Activated T-cell treated with anti-CD3 and anti-CD28 coated beads, Interleukin-2, amount 50 U/mL, for 24 hours (primary cell): ENCODE measurements around the gene FGFRL1.

Source experiments
- DNase-seq: peaks from one replicate; pipeline ENCODE4 v3.0.0-alpha.2; 2020
- H3K27ac Mint-ChIP-seq: 2 replicates; pipeline ENCODE4 v1.8.0; 2020; ENCODE audit warnings: mild to moderate bottlenecking, mixed read lengths
- H3K27me3 Mint-ChIP-seq: 2 replicates; pipeline ENCODE4 v1.8.0; 2020; ENCODE audit warnings: mixed read lengths
- H3K36me3 Mint-ChIP-seq: 2 replicates; pipeline ENCODE4 v1.8.0; 2020; ENCODE audit warnings: low read depth, mixed read lengths
- H3K4me1 Mint-ChIP-seq: 2 replicates; pipeline ENCODE4 v1.8.0; 2020; ENCODE audit warnings: low read depth, mixed read lengths
- H3K4me3 Mint-ChIP-seq: 2 replicates; pipeline ENCODE4 v1.8.0; 2020; ENCODE audit warnings: mild to moderate bottlenecking, moderate library complexity, mixed read lengths
- H3K9me3 Mint-ChIP-seq: 2 replicates; pipeline ENCODE4 v1.8.0; 2020; ENCODE audit warnings: mixed read lengths

Gene FGFRL1

DNA sequence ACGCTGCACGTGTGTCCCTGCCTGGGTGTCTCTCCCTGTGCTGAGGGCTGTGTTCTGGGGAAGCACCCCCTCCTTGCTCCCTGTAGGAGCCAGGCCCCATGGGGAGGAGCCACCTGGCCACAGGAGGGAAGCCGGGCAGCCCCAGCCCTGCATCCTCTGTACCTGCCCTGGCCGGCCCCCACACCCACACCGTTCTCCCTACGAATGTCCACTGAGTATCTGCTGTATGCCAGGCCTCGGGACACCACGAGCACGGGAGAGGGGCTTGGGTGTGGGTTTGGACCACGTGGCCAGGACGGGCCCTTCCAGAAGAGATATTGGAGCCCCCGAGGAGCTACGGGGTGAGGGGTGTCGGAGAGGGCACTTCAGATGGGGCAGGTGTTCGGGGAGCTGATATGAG is 6.3 kb downstream of the FGFRL1 start:
- H3K4me1 Mint-ChIP-seq: no peaks in the 10 kb centered on the region
- peaks cover 7% of the 10 kb centered on the region for H3K36me3 Mint-ChIP-seq
- no peak overlapping the region for H3K4me3 Mint-ChIP-seq
- H3K27me3 Mint-ChIP-seq: no peaks in the 10 kb centered on the region
- DNase-seq: no peak
- H3K27ac Mint-ChIP-seq: no peak overlapping the region
- no peaks in the 10 kb centered on the region for H3K9me3 Mint-ChIP-seq

DNA sequence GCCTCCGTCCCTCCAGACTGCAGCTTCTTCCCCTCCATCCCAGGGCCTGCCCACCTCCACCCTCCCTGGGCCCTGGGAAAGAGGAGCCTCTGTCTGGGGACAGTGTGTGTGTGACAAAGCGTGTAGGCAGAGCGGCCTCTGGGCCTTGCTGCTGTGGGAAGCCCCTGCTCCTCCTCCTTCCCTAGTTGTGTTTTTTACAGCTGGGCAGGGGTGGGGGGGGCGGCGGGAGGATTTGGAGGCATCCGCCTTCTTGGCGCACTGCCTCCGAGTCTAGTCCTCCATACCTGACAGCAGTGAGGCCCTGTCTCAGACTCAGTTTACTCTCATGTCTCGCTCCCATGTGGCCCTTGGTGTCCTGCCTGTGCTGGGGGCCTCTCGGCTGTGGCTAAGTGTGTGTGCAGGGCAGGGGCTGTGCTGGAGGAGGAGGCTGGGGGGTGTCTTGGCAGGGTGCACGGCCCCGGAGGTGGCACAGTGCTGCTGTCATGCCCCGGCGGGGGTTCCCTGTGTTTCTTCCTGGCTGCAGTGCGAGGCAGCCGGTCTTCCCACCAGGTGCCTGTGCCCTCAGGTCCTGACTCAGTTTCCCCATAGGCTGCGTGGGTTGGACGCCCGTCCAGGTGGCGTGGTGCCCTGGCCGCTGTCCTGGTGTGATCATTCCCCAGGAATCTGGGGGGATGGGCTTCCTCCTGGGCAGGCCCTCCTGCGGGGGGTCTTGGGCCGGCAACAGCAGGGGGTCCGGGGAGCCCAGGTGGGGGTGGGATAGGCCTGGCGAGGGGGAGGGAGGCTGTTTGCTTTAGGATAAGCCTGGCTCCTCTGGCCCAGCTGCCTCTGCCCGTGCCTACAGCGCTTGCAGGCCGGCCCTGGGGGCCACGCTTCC is 7.0 kb downstream of the FGFRL1 start:
- DNase-seq: no peak
- Mint-ChIP-seq H3K4me3 (no peak overlapping the region), H3K36me3 (peaks cover 7% of the 10 kb centered on the region), H3K4me1 (no peaks in the 10 kb centered on the region), H3K9me3 (no peaks in the 10 kb centered on the region), H3K27me3 (no peaks in the 10 kb centered on the region), H3K27ac (no peak overlapping the region)

DNA sequence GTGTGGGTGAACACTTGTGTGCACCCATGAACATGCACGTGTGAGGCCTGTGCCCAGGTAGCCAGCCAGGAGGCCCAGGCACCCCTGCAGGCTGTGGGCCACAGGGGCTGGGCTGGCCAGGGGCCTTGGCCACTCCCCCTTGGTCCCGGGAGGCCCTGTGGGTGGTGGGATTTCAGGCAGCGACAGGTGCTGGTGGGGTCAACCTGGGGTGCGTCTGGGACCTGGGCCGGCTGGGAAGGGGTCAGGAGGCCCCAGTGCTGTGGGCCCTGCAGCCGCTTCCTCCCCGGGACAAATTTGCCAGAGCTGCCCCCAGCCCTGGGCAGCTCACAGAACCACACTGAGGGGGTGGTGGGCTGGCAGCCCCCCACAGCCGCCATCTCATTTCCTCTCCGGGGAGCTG is 7.9 kb downstream of the FGFRL1 start:
- Mint-ChIP-seq H3K36me3 (peaks cover 5% of the 10 kb centered on the region), H3K27ac (no peak overlapping the region), H3K4me1 (no peaks in the 10 kb centered on the region), H3K9me3 (no peaks in the 10 kb centered on the region), H3K27me3 (no peaks in the 10 kb centered on the region), H3K4me3 (no peak overlapping the region)
- DNase-seq: no peak

DNA sequence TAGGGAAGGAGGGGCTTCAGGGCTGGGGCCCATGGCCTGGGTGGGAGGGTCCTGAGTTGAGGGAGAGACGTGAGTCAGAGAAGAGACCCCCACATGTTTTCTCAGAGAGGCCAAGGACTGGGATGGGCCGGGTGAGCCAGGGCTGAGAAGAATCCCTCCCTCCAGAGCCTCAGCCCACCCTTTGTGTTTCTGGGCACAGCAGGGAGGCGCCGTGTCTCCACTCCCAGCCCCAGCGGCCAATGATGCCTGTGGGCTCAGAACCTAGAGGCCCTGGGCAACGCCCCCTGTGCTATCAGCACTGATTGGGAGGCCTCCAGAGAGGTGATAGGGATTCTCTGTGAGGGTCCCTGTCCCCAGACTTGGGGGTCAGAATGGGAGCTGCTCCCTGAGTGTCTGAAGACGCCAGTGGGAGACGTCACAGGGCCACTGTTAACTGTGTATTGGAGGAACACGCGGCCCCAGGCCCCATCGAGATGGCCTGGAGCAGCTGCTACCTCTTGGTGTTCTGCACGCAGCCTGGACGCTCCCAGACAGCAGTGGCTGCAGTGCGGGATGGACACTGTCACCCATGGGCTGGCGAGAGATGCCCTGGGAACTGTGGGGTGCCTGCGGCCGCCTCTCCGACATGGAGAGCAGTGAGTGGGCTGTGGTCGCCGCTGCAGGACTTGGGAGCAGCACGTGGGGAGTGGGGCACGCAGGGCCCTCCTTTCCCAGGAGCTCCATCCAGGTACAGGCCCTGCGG is 8.5 kb downstream of the FGFRL1 start:
- H3K36me3 Mint-ChIP-seq: peaks cover 7% of the 10 kb centered on the region
- H3K4me1 Mint-ChIP-seq: no peaks in the 10 kb centered on the region
- H3K27me3 Mint-ChIP-seq: no peaks in the 10 kb centered on the region
- no peaks in the 10 kb centered on the region for H3K9me3 Mint-ChIP-seq
- H3K4me3 Mint-ChIP-seq: no peak overlapping the region
- H3K27ac Mint-ChIP-seq: no peak overlapping the region
- DNase-seq: no peak

DNA sequence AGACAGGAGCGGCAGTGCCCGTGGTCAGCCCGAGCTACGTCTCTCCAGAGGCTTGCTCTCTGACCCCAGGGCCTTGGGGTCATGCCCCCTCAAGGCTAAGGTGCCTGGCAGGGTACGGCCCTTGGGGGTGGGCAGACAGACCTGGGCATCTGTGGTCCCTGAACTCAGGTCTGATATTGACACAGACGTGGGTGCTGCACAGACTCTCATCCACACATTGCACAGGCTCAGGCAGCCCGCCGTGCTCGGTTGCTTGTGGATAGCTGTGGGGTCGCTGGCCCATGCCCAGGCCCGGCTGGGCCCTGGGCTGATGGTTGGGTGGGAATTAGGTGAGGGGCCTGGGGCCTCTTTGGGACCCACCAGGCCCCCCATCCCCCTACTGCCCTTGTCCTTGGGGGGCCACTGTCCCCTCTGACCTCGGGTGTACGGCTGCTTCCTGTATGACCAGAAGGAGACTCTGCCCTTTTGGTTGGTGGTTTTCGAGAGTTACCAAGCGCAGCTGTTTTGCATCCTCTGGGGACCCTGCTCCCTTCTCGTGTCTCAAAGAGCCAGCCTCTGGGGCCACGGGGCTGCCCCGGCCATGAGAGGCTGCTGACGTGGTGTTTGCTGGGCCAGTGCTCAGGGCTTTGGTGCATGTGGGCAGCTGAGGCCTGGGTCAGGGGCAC is 10.1 kb downstream of the FGFRL1 start:
- no peak overlapping the region for H3K4me3 Mint-ChIP-seq
- DNase-seq: no peak
- H3K27me3 Mint-ChIP-seq: no peaks in the 10 kb centered on the region
- peaks cover 7% of the 10 kb centered on the region for H3K4me1 Mint-ChIP-seq
- no peak overlapping the region for H3K27ac Mint-ChIP-seq
- no peaks in the 10 kb centered on the region for H3K9me3 Mint-ChIP-seq
- H3K36me3 Mint-ChIP-seq: peaks cover 20% of the 10 kb centered on the region

DNA sequence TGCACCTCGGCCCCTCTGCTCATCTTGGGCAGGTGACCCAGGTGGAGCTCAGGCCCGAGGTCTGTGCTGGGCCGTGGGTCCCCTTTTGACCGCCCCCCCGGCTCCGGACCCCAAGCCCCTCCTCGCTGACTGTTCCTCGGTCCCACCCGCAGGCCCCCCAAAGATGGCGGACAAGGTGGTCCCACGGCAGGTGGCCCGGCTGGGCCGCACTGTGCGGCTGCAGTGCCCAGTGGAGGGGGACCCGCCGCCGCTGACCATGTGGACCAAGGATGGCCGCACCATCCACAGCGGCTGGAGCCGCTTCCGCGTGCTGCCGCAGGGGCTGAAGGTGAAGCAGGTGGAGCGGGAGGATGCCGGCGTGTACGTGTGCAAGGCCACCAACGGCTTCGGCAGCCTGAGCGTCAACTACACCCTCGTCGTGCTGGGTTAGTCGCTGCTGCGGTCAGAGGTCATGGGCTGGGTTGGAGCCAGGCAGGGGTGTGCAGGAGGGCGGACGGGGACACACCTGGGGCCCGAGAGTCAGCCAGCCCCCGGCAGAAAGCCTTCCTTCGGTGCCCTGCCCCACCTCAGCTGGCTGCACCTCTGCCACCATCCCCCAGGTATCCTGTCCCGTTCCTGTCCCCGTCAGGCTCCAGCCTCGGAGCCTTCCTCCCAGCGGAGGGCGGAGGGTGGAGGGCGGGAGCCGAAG is 10.8 kb downstream of the FGFRL1 start:
- H3K4me1 Mint-ChIP-seq: peaks cover 7% of the 10 kb centered on the region
- peaks cover 20% of the 10 kb centered on the region for H3K36me3 Mint-ChIP-seq
- no peak overlapping the region for H3K4me3 Mint-ChIP-seq
- no peak overlapping the region for H3K27ac Mint-ChIP-seq
- H3K27me3 Mint-ChIP-seq: no peaks in the 10 kb centered on the region
- DNase-seq: no peak
- no peaks in the 10 kb centered on the region for H3K9me3 Mint-ChIP-seq

DNA sequence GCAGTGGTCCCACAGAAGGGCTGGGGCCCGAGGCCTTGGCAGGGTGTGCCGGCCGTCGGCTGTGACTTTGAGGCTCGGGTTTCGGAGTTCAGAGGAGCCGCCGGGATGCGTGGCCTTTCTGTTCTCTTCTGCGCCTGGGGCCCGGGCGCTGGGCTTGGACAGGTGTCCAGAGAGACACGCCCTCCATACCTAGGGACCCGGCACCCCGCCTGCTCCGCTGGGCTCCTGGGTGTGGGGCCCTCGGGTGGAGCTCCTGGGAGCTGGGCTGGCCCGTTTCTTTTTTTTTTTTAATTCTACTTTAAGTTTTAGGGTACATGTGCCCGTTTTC is 11.3 kb downstream of the FGFRL1 start:
- H3K4me1 Mint-ChIP-seq: peaks cover 7% of the 10 kb centered on the region

DNA sequence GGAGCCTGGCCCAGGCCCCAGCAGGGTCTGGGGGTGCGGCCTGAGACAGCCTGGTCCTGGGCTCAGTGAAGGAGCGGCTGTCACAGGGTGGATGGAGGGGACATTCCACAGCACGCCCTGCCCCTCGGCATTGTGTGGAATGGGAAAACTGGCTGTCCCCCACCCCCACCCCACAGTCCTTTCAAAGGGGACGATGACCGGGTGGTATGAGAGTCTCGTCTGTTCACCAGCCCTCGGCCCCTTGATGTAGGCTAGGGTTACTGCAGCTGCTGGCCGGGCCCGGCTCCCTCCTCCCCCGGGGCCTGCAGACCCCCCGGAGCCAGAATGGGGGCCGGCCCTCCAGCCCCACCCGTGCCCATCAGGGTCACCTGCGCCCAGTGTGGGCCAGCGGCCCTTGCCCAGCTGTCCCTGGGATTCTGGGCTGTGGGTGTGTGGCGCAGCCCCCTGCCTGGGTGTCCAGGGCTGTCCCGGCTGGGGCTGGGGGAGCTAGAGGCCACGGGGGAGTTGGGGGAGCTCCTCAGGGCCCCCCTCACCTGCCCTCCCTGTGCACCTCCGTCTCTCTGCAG is 11.7 kb downstream of the FGFRL1 start:
- Mint-ChIP-seq H3K4me3 (no peak overlapping the region), H3K27me3 (no peaks in the 10 kb centered on the region), H3K9me3 (no peaks in the 10 kb centered on the region), H3K4me1 (peaks cover 7% of the 10 kb centered on the region), H3K27ac (no peak overlapping the region), H3K36me3 (peaks cover 20% of the 10 kb centered on the region)
- DNase-seq: no peak

More for the DNA sequence above, 11.3 kb downstream of the FGFRL1 start:
- Mint-ChIP-seq H3K27me3 (no peaks in the 10 kb centered on the region), H3K9me3 (no peaks in the 10 kb centered on the region), H3K36me3 (peaks cover 20% of the 10 kb centered on the region), H3K4me3 (no peak overlapping the region), H3K27ac (no peak overlapping the region)
- DNase-seq: no peak

DNA sequence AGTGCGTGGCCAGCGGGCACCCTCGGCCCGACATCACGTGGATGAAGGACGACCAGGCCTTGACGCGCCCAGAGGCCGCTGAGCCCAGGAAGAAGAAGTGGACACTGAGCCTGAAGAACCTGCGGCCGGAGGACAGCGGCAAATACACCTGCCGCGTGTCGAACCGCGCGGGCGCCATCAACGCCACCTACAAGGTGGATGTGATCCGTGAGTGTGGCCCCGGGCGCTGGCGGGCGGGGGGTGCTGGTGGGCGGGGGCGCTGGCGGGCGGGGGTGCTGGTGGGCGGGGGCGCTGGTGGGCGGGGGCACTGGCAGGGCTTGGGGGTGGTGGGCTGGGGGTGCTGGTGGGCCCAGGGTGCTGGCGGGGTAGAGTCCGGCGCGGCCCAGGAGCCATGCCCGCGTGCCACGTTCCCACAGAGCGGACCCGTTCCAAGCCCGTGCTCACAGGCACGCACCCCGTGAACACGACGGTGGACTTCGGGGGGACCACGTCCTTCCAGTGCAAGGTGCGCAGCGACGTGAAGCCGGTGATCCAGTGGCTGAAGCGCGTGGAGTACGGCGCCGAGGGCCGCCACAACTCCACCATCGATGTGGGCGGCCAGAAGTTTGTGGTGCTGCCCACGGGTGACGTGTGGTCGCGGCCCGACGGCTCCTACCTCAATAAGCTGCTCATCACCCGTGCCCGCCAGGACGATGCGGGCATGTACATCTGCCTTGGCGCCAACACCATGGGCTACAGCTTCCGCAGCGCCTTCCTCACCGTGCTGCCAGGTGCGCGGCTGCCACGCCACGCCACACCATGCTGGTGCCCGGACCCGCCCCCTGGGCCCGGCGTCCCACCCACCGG is 12.7 kb downstream of the FGFRL1 start:
- no peak for DNase-seq
- Mint-ChIP-seq H3K27ac (no peak overlapping the region), H3K4me1 (peaks cover 7% of the 10 kb centered on the region), H3K36me3 (peaks cover 20% of the 10 kb centered on the region), H3K4me3 (no peak overlapping the region), H3K27me3 (no peaks in the 10 kb centered on the region), H3K9me3 (no peaks in the 10 kb centered on the region)

DNA sequence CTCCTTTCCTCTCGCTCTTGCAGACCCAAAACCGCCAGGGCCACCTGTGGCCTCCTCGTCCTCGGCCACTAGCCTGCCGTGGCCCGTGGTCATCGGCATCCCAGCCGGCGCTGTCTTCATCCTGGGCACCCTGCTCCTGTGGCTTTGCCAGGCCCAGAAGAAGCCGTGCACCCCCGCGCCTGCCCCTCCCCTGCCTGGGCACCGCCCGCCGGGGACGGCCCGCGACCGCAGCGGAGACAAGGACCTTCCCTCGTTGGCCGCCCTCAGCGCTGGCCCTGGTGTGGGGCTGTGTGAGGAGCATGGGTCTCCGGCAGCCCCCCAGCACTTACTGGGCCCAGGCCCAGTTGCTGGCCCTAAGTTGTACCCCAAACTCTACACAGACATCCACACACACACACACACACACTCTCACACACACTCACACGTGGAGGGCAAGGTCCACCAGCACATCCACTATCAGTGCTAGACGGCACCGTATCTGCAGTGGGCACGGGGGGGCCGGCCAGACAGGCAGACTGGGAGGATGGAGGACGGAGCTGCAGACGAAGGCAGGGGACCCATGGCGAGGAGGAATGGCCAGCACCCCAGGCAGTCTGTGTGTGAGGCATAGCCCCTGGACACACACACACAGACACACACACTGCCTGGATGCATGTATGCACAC is 13.6 kb downstream of the FGFRL1 start:
- Mint-ChIP-seq H3K27ac (no peak overlapping the region), H3K9me3 (no peaks in the 10 kb centered on the region)

DNA sequence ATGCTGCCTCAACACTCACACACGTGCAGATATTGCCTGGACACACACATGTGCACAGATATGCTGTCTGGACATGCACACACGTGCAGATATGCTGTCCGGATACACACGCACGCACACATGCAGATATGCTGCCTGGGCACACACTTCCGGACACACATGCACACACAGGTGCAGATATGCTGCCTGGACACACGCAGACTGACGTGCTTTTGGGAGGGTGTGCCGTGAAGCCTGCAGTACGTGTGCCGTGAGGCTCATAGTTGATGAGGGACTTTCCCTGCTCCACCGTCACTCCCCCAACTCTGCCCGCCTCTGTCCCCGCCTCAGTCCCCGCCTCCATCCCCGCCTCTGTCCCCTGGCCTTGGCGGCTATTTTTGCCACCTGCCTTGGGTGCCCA is 14.7 kb downstream of the FGFRL1 start:
- H3K27ac Mint-ChIP-seq: no peak overlapping the region
- peaks cover 7% of the 10 kb centered on the region for H3K4me1 Mint-ChIP-seq
- DNase-seq: peak; percentile 69
- H3K9me3 Mint-ChIP-seq: no peaks in the 10 kb centered on the region
- H3K36me3 Mint-ChIP-seq: peaks cover 20% of the 10 kb centered on the region
- H3K27me3 Mint-ChIP-seq: no peaks in the 10 kb centered on the region
- H3K4me3 Mint-ChIP-seq: no peak overlapping the region

More for the DNA sequence above, 13.6 kb downstream of the FGFRL1 start:
- no peaks in the 10 kb centered on the region for H3K27me3 Mint-ChIP-seq
- no peak for DNase-seq
- H3K4me1 Mint-ChIP-seq: peaks cover 7% of the 10 kb centered on the region
- H3K4me3 Mint-ChIP-seq: no peak overlapping the region
- peaks cover 20% of the 10 kb centered on the region for H3K36me3 Mint-ChIP-seq

DNA sequence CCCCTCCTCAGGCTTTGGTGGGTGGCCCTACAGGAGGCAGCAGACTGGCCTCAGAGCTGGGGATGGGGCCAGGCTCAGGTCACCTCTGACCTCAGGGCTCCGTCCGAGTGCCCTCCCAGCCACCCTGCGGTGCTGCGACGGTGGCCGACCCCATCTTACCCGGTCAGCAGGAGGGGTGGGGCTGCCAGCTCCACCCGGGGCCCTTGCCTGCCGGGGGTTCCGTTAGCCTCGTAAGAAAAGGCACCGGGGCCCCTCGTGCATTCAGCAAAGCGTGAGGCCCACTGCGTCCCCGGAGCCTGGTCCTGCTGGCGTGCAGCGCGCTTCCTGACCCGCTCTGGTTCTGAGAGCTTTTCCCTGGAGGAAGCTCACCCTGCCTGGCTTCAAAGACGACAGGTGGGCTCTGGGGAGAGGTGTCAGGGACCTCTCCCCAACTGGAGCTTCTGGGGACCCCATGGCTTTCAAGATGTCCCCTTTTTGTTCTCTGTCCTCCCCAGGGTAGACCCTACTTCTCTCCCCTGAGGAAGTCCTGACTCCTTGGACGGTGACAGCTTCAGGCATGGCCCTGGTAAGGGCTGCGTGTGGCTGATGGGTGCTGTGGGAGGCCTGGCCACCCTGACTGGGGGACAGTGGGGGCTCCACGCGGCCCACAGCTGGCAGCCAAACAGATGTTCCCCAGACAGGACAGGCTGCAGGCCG is 15.9 kb downstream of the FGFRL1 start:
- Mint-ChIP-seq H3K36me3 (peaks cover 20% of the 10 kb centered on the region), H3K27me3 (no peaks in the 10 kb centered on the region), H3K27ac (no peak overlapping the region), H3K9me3 (no peaks in the 10 kb centered on the region), H3K4me3 (no peak overlapping the region), H3K4me1 (peaks cover 7% of the 10 kb centered on the region)
- no peak for DNase-seq

DNA sequence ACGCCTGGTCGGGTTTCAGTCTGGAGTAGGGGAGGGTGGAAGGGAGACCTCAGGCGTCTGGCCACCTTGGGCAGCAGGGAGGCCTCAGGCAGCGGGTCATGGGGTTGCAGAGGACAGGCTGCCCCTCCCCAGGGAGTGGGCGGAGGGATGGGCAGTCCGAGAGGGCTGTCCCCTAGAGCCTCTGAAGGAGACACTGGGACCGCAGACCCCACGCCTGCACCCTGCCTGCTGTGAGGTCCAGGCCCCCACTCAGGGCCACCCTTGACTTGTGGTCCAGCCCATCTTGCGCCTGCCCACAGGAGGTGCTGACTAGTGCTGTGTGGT is 16.5 kb downstream of the FGFRL1 start:
- Mint-ChIP-seq H3K4me3 (no peak overlapping the region), H3K4me1 (peaks cover 7% of the 10 kb centered on the region), H3K36me3 (peaks cover 20% of the 10 kb centered on the region), H3K9me3 (no peaks in the 10 kb centered on the region), H3K27ac (no peak overlapping the region), H3K27me3 (no peaks in the 10 kb centered on the region)
- no peak for DNase-seq
